Stimulated activated CD8-positive, alpha-beta memory T cell treated with anti-CD3 and anti-CD28 coated beads, Interleukin-7, amount 100 ng/mL, for 1 hour (primary cell): ENCODE results near the gene PPHLN1.
"Not testable (repeated sequence)": the region's sequence is repeated elsewhere in the genome, so short reads cannot be mapped to it uniquely, and the experiment has no call there.

ENCODE experiments used
- DNase-seq, 2 donors: peaks; one replicate each; pipeline ENCODE4 v3.0.0-alpha.2; 2020; ENCODE audit warnings: low read depth in 2 of 2

PPHLN1 gene

GRCh38 chr12:42370013-42370412 is 44.0 kb downstream of the PPHLN1 start:
- no peak for DNase-seq

GRCh38 chr12:42372154-42372791 is 46.3 kb downstream of the PPHLN1 start:
- no peak for DNase-seq

- DNase-seq = no peak
These were observed 47.7 kb downstream of the PPHLN1 start for GRCh38 chr12:42373669-42374068.

GRCh38 chr12:42380733-42381132 is 54.8 kb downstream of the PPHLN1 start:
- DNase-seq = no peak

GRCh38 chr12:42382013-42382696 is 56.2 kb downstream of the PPHLN1 start:
- no peak for DNase-seq

GRCh38 chr12:42385326-42385841 is 59.4 kb downstream of the PPHLN1 start:
- no peak for DNase-seq

GRCh38 chr12:42386308-42386707 is 60.3 kb downstream of the PPHLN1 start:
- DNase-seq = no peak

GRCh38 chr12:42388086-42388485 is 62.1 kb downstream of the PPHLN1 start:
- not testable (repeated sequence) for DNase-seq

GRCh38 chr12:42394429-42394828 is 68.5 kb downstream of the PPHLN1 start:
- DNase-seq = no peak

GRCh38 chr12:42396473-42397259 is 70.7 kb downstream of the PPHLN1 start:
- no peak for DNase-seq

GRCh38 chr12:42402821-42403411 is 76.9 kb downstream of the PPHLN1 start:
- DNase-seq = no peak

- no peak for DNase-seq
These were observed 81.3 kb downstream of the PPHLN1 start for GRCh38 chr12:42407306-42407705.

- no peak for DNase-seq
These were observed 83.5 kb downstream of the PPHLN1 start for GRCh38 chr12:42409471-42409870.

- no peak for DNase-seq
These were observed 84.4 kb downstream of the PPHLN1 start for GRCh38 chr12:42410340-42410739.

- no peak for DNase-seq
These were observed 94.4 kb downstream of the PPHLN1 start for GRCh38 chr12:42420395-42420794.

GRCh38 chr12:42421844-42422779 is 96.1 kb downstream of the PPHLN1 start:
- no peak for DNase-seq

GRCh38 chr12:42422785-42423184 is 96.8 kb downstream of the PPHLN1 start:
- DNase-seq = no peak

- no peak for DNase-seq
These were observed 100.8 kb downstream of the PPHLN1 start for GRCh38 chr12:42426746-42427145.

GRCh38 chr12:42428850-42429249 is 102.9 kb downstream of the PPHLN1 start:
- DNase-seq = no peak

GRCh38 chr12:42432517-42433140 is 106.7 kb downstream of the PPHLN1 start:
- no peak for DNase-seq

GRCh38 chr12:42440608-42441007 is 114.6 kb downstream of the PPHLN1 start:
- DNase-seq = no peak
